ENCODE results near the gene GDPD3.

GRCh38 chr16:30092373-30093010 is 20.8 kb downstream of the GDPD3 start:
- TF ChIP-seq, protein P1, sequence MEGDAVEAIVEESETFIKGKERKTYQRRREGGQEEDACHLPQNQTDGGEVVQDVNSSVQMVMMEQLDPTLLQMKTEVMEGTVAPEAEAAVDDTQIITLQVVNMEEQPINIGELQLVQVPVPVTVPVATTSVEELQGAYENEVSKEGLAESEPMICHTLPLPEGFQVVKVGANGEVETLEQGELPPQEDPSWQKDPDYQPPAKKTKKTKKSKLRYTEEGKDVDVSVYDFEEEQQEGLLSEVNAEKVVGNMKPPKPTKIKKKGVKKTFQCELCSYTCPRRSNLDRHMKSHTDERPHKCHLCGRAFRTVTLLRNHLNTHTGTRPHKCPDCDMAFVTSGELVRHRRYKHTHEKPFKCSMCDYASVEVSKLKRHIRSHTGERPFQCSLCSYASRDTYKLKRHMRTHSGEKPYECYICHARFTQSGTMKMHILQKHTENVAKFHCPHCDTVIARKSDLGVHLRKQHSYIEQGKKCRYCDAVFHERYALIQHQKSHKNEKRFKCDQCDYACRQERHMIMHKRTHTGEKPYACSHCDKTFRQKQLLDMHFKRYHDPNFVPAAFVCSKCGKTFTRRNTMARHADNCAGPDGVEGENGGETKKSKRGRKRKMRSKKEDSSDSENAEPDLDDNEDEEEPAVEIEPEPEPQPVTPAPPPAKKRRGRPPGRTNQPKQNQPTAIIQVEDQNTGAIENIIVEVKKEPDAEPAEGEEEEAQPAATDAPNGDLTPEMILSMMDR (IDR thresholded peaks at IDR 0.05 in 2 of 3, conservative IDR thresholded peaks at IDR 0.05 in 1 of 3; ENCODE audit: insufficient read depth in 2 of 3, low read depth in 1 of 3, low read length in 3 of 3), result peak; percentile 90 to 93 (median 93)
- TF ChIP-seq FOXM1 (IDR thresholded peaks at IDR 0.05; ENCODE audit: low read depth) (peak; percentile 50; the same call in 1 of the 2 replicates), FOXM1 (CRISPR knock-in tag; IDR thresholded peaks at IDR 0.05; ENCODE audit: low read depth) (no peak), EZH2 (IDR thresholded peaks at IDR 0.05; ENCODE audit: borderline replicate concordance, low read depth, low read length) (no peak), CXXC5 (CRISPR knock-in tag; IDR thresholded peaks at IDR 0.05) (peak; percentile 94), ZBTB40 (IDR thresholded peaks at IDR 0.05) (0 out of 2 replicates have a peak, but pooled peaks have one; percentile 47), ZBTB40 (CRISPR knock-in tag; IDR thresholded peaks at IDR 0.05) (no peak), KAT2B (IDR thresholded peaks at IDR 0.05; ENCODE audit: low read depth, low read length) (no peak), TBL1XR1 (IDR thresholded peaks at IDR 0.05; ENCODE audit: low read length in 2 of 2) (peak in 1 of 2 experiments; percentile 65; a peak in 1 of 4 replicates), REST (IDR thresholded peaks at IDR 0.05; ENCODE audit: borderline replicate concordance) (peak; percentile 69), REST (CRISPR knock-in tag; IDR thresholded peaks at IDR 0.05; ENCODE audit: low read depth) (peak; percentile 73; the same call in 1 of the 2 replicates)

Data from K562 (cell line).